SKM-1 treated with dmso at 0.1 percent for 144 hours (cell line): ENCODE data around the gene CIAO3.

Experiments
- DNase-seq: peaks from one replicate; lab custom pipeline; 2025; ENCODE audit not compliant: unreplicated experiment; lab: John Stamatoyannopoulos, UW

Gene CIAO3

GRCh38 chr16:736936-737481 lies 3.8 kb downstream of the CIAO3 start:
- DNase-seq = no peak

DNA sequence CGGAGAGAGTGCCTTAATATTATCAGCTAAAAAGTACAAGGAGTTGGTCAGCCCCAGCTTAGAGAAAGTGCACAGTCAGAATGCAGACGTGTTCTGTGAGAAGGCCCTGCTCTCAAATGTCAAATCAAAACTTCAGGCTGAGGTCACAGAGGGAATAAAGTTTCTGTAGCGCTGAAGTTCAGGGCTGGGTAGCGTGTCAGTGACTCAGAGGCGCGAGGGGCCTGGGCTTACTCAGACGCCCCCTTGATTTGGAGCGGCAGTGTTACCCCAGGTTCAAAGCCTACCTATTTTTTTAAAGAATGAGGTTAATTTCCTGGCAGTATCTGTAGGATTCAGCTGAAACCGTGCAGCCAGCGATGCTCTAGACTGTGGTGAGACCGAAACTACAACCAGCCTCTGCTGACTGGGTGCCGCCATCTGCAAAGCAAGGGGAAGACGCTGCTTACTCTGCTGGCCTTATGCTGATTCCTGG lies 4.8 kb downstream of the CIAO3 start:
- no peak for DNase-seq

- no peak for DNase-seq
Observed at GRCh38 chr16:734981-735881, 5.6 kb downstream of the CIAO3 start.

DNA sequence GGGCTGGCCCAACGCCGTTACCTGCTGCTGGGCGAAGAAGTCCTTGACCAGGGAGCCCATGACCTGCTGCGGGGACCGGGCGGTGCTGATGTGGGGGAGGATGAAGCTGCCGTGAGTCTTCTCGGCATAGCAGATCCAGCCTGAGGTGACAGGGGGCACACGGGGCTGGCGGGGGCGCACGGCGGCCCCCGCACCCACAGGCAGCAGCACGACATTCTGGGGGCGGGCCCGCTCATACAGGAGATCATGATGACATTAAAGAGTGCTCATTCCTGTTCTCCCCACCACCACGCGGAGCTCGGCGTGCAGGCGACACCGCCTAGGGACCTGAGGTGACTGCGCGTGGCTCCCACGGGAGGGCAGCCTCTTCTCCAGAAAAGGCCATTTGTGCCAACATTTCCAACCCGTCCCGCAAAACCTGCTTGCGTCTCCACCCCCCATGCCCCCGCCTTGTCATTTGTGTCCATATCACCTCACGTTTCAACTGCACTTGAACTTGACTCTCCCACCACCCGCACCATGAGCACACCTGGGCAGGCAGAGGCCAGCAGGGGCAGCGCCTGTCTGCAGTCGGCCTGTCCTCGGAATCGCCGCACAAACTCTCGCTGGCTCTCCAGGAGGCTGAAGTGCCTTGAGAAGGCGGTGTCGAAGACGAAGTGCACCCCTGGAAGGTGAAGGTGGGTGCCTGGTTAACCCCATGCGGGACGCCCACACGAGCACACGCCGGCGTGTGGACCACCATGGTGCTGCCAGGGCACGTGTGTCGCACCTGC lies 6.4 kb downstream of the CIAO3 start:
- no peak for DNase-seq

DNA sequence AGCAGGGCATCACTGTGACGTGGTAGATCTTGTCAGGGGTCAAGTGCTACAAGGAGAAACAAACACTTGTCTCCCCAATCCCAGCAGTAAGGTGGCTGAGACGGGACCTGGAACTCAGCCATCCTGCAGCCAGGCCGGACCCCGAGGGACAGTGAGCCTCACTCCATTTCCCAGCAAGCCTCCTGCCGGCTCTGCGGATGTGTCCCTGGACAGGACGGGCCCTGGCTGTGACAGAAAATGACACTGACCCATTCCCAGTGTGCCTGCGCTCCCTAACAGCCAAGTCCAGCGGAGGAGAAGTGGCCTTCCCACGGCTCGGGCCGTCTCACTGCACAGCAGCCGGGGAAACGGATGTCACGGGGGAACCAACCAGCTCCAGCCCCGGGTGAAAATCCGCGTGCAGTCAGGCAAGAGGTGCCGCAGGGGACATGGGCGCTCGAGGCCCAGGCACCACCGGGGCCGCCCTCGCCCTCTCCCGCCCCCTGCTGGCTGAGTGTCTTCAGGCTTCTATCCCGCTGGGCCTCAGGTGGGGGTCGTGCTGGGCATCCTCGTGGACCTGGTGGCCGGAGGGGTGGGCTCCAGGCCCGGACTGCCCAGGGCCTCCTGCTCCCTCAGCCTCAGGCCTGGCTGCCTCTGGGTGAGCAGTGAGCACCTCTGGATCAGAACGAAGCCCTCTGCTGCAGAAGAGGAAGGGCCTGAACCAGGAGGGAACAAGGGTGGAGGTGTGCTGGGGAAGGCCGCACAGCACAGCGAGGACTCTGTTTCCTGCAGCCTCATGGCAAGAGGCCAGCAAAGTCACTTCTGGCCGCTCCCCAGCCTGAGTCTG lies 7.2 kb downstream of the CIAO3 start:
- no peak for DNase-seq

- no peak for DNase-seq
Observed at GRCh38 chr16:732936-733335, 7.9 kb downstream of the CIAO3 start.

- DNase-seq = no peak
Observed at GRCh38 chr16:732332-732731, 8.5 kb downstream of the CIAO3 start.

GRCh38 chr16:730666-731509 lies 9.9 kb downstream of the CIAO3 start:
- DNase-seq = no peak

GRCh38 chr16:729768-730665 lies 10.8 kb downstream of the CIAO3 start:
- no peak for DNase-seq

DNA sequence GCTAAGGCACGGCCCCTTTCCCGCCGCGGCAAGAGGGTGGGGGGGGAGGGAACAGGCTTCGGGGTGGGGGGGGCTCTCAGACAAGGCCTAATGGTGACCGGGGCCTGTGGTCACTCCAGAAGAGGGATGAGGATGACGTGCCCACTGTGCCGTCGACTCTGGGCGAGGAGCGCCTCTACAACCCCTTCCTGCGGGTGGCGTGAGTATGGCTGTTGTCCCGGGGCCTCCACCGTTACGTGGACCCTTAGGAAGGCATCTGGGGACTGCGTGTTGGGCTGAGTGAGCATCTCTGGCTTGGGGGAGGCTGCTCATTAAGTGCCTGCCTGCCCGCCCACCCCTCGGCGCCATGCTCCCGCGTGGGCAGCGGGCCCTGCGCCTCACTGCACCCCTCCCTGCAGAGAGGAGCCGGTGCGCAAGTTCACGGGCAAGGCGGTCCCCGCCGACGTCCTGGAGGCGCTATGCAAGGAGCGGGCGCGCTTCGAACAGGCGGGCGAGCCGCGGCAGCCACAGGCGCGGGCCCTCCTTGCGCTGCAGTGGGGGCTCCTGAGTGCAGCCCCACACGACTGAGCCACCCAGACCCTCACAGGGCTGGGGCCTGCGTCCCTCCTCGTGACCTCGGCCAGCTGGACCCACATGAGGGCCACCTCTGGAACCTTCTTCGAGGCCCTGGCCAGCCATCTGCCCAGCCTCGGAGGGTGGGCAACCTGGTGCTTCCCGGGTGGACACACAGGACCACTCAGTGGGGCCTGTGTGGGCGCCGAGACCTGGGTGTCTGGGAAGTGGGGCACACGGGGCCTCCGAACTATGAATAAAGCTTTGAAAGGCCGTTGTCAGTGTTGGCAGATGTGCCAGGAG lies 11.7 kb downstream of the CIAO3 start:
- no peak for DNase-seq

DNA sequence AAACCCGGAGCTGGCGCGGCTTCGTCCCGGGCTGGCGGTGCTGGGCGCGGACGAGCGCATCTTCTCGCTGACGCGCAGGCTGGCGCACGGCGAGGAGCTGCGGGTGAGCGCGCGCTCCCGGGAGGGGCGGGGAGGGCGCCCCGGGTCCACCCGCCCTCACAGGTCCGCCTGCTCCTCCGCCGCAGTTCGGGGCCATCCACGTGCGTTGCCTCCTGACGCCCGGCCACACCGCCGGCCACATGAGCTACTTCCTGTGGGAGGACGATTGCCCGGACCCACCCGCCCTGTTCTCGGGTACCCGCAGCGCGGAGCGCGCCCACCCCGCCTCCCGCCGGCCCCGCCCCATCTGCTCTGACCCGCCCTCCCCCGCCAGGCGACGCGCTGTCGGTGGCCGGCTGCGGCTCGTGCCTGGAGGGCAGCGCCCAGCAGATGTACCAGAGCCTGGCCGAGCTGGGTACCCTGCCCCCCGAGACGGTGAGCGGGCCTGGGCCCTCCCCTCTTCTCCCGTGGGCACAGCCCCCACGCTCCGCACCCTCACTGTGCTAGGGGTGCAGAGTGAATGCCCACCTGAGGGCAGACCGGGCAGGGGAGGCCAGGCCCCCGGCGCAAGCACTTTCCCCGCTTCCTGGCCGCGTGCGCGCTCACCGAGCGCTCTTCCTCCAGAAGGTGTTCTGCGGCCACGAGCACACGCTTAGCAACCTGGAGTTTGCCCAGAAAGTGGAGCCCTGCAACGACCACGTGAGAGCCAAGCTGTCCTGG lies 12.5 kb downstream of the CIAO3 start:
- DNase-seq = peak; percentile 46

- DNase-seq = no peak
Observed at GRCh38 chr16:727291-727977, 13.4 kb downstream of the CIAO3 start.

DNA sequence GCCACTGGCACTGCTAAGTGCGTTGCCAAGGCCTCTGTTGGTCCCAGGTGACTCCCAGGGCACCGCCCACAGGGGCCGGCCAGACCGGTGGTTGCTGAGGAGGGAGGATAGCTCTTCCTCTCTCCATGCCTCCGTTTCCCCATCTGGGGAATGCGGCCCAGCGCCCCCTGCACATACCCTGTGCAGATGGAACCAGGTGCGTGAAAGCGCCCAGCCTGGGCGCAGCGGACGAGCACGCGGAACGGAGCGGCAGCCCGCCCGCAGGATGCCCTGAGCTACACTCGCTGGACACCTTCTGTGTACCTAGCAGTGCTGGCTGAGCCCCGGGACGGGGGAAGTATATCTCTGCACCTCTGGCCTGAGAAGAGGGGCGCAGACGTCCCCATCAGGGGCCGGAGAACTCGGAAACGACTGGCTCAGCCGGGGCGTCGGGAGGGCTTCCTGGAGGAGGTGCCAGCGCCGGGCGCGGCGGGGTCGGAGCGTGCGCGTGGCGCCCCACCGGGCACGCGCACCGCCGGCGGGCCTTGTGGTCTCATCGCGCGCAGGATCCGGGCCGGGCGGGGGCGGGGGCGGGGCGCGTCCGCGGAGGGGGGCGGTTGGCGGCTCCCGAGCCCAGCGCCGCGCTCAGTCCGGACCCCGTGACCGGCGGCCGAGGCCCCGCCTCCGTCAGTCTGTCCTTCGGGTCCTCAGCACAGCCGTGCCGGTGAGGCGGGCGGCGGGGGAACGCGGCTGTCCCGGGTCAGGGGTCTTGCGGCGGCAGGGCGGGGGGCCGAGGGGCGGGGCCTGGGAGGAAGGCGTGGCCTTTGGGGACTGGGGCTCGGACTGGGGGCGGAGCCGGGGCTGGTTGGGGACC lies 14.1 kb downstream of the CIAO3 start, which contains the start of the genes CCDC78 and HAGHL:
TSS of gene CCDC78 (minus strand) at position 6 of the 853 bp plus-strand sequence. CDS start 76 bp downstream, outside the sequence.
TSS of gene HAGHL (plus strand) at position 669 of the 853 bp plus-strand sequence. CDS start 404 bp downstream, outside the sequence.
- peak; percentile 36 for DNase-seq

- DNase-seq = no peak
Observed at GRCh38 chr16:726188-726437, 14.7 kb downstream of the CIAO3 start.

- DNase-seq = no peak
Observed at GRCh38 chr16:725463-726187, 15.2 kb downstream of the CIAO3 start.
